H1 (cell line): ENCODE data around the gene EGLN2. TPM values are rescaled to one million over a fixed set of nuclear protein-coding genes. Genes with fewer than 3 reads are reported as not detected.
"Not testable (repeated sequence)": the region's sequence is repeated elsewhere in the genome, so short reads cannot be mapped to it uniquely, and the experiment has no call there.

Experiments
- CTCF ChIA-PET: fragments of 300-600 bp; sonication (Branson Sonifier 250); formaldehyde crosslinking; loops from one replicate; lab custom pipeline; 2021; ENCODE audit not compliant: partially characterized antibody; lab: Charles Lee
- POLR2A ChIA-PET: fragments of 300-600 bp; sonication (Branson Sonifier 250); formaldehyde crosslinking; loops from one replicate; lab custom pipeline; 2021; ENCODE audit warnings: inconsistent platforms; ENCODE audit not compliant: partially characterized antibody; lab: Charles Lee
- DNase-seq, 2 experiments: peaks; one replicate each; pipeline versions ENCODE4 v3.0.0 to v3.0.0-alpha.2; 2010 to 2022; ENCODE audit warnings: low spot score in 2 of 2, low read depth in 1 of 2, mixed read lengths in 1 of 2
- FAIRE-seq: peaks from 2 replicates; lab custom pipeline; 2011; peaks lifted over from hg19 to GRCh38; lab: Jason Lieb, UNC
- H2AFZ ChIP-seq: 2 replicates; pipeline ENCODE4 v1.8.1; 2012; ENCODE audit warnings: low read length, inconsistent platforms
- H2AK5ac ChIP-seq: 2 replicates; pipeline ENCODE4 v1.6.1; 2013; ENCODE audit warnings: low read depth, low read length
- H2BK120ac ChIP-seq: replicated peaks from 2 replicates; pipeline ENCODE3; 2013; ENCODE audit warnings: low read depth, low read length, inconsistent platforms
- H2BK12ac ChIP-seq: 2 replicates; pipeline ENCODE4 v1.6.1; 2013; ENCODE audit warnings: low read depth, low read length
- H2BK15ac ChIP-seq: 2 replicates; pipeline ENCODE4 v1.6.1; 2013; ENCODE audit warnings: low read length
- H2BK20ac ChIP-seq: 2 replicates; pipeline ENCODE4 v1.6.1; 2013; ENCODE audit warnings: low read length
- H2BK5ac ChIP-seq: 2 replicates; pipeline ENCODE4 v1.6.1; 2013; ENCODE audit warnings: low read depth, low read length
- H3K14ac ChIP-seq: 2 replicates; pipeline ENCODE4 v1.6.1; 2013; ENCODE audit warnings: inconsistent platforms; ENCODE audit not compliant: insufficient read length
- H3K18ac ChIP-seq: 2 replicates; pipeline ENCODE4 v1.6.1; 2013; ENCODE audit warnings: low read length; ENCODE audit errors: extremely low read depth
- H3K23ac ChIP-seq: 2 replicates; pipeline ENCODE4 v1.6.1; 2013; ENCODE audit warnings: inconsistent platforms; ENCODE audit not compliant: insufficient read length
- H3K23me2 ChIP-seq: 2 replicates; pipeline ENCODE4 v1.6.1; 2013; ENCODE audit warnings: low read depth, low read length
- H3K27ac ChIP-seq: 2 replicates; pipeline ENCODE4 v1.6.1; 2011; ENCODE audit warnings: low read depth, low read length, inconsistent platforms
- H3K27me3 ChIP-seq, 4 experiments: replicated peaks in 1 of 4; 1 replicate in 1 of 4; 2 replicates in 3 of 4; pipeline versions ENCODE4 v1.6.1 to v1.8.1; 2011 to 2013; ENCODE audit warnings: low read length in 3 of 4, mild to moderate bottlenecking in 3 of 4, inconsistent platforms in 2 of 4, mixed read lengths in 2 of 4, moderate library complexity in 1 of 4; ENCODE audit not compliant: control insufficient read depth in 3 of 4, insufficient read depth in 3 of 4; ENCODE audit errors: extremely low read depth in 1 of 4
- H3K36me3 ChIP-seq, 4 experiments: 2 replicates each; pipeline versions ENCODE4 v1.6.1 to v1.8.1; 2011 to 2013; ENCODE audit warnings: mild to moderate bottlenecking in 4 of 4, low read length in 3 of 4, moderate library complexity in 2 of 4, control low read depth in 1 of 4, inconsistent platforms in 1 of 4; ENCODE audit not compliant: insufficient read depth in 4 of 4, control insufficient read depth in 2 of 4
- H3K4ac ChIP-seq: replicated peaks from 2 replicates; pipeline ENCODE3; 2013; ENCODE audit warnings: low read length, low read depth, mixed read lengths, inconsistent platforms; ENCODE audit not compliant: insufficient read length
- H3K4me1 ChIP-seq, 4 experiments: replicated peaks in 1 of 4; 1 replicate in 1 of 4; 2 replicates in 3 of 4; pipeline versions ENCODE4 v1.6.1 to v1.8.1; 2011 to 2013; ENCODE audit warnings: low read length in 3 of 4, inconsistent platforms in 2 of 4, mixed read lengths in 1 of 4; ENCODE audit not compliant: insufficient read depth in 4 of 4, control insufficient read depth in 3 of 4
- H3K4me2 ChIP-seq, 2 experiments: 2 replicates each; pipeline versions ENCODE4 v1.6.1 to v1.8.1; 2011 to 2013; ENCODE audit warnings: low read depth in 2 of 2, low read length in 2 of 2, control low read depth in 1 of 2, inconsistent platforms in 1 of 2, mild to moderate bottlenecking in 1 of 2; ENCODE audit not compliant: insufficient read depth in 1 of 2
- H3K4me3 ChIP-seq, 4 experiments: fragments of 200-600, 300-600 bp in 1 of 4; sonication (generic), shearing (Covaris generic), sonication (Bioruptor Twin) in 1 of 4; 2 replicates each; pipeline versions ENCODE4 v1.5.1 to v1.8.1; 2011 to 2016; ENCODE audit warnings: low read length in 4 of 4, low read depth in 3 of 4, control low read depth in 2 of 4, inconsistent platforms in 2 of 4, mild to moderate bottlenecking in 2 of 4, mixed read lengths in 1 of 4, moderate library complexity in 1 of 4; ENCODE audit not compliant: insufficient read depth in 2 of 4; ENCODE audit errors: extremely low read depth in 1 of 4
- H3K56ac ChIP-seq: replicated peaks from 2 replicates; pipeline ENCODE3; 2013; ENCODE audit warnings: low read depth, mild to moderate bottlenecking, mixed read lengths, low read length, inconsistent platforms; ENCODE audit not compliant: insufficient read length
- H3K79me1 ChIP-seq: 2 replicates; pipeline ENCODE4 v1.6.1; 2013; ENCODE audit warnings: low read depth, low read length, control low read depth
- H3K79me2 ChIP-seq, 2 experiments: 2 replicates each; pipeline versions ENCODE4 v1.6.1 to v1.8.1; 2012 to 2013; ENCODE audit warnings: low read length in 2 of 2, mild to moderate bottlenecking in 2 of 2, inconsistent platforms in 1 of 2; ENCODE audit not compliant: insufficient read depth in 2 of 2, control insufficient read depth in 1 of 2
- H3K9ac ChIP-seq, 4 experiments: replicated peaks in 1 of 4; 1 replicate in 1 of 4; 2 replicates in 3 of 4; pipeline versions ENCODE4 v1.6.1 to v1.8.1; 2011 to 2013; ENCODE audit warnings: low read depth in 3 of 4, low read length in 3 of 4, control low read depth in 2 of 4, mild to moderate bottlenecking in 2 of 4, moderate library complexity in 2 of 4, inconsistent platforms in 1 of 4; ENCODE audit errors: extremely low read depth in 1 of 4
- H3K9me3 ChIP-seq, 2 experiments: 2 replicates each; pipeline versions ENCODE4 v1.6.1 to v1.8.1; 2012 to 2013; ENCODE audit warnings: mild to moderate bottlenecking in 2 of 2, moderate library complexity in 2 of 2, control low read depth in 1 of 2, inconsistent platforms in 1 of 2, low read depth in 1 of 2, low read length in 1 of 2, mixed read lengths in 1 of 2; ENCODE audit not compliant: insufficient read depth in 2 of 2
- H4K20me1 ChIP-seq, 2 experiments: replicated peaks in 1 of 2; 2 replicates each; pipeline versions ENCODE3 to v1.8.1; 2011 to 2013; ENCODE audit warnings: inconsistent platforms in 2 of 2, low read length in 2 of 2, mild to moderate bottlenecking in 1 of 2; ENCODE audit not compliant: insufficient read depth in 2 of 2, control insufficient read depth in 1 of 2
- H4K5ac ChIP-seq: 2 replicates; pipeline ENCODE4 v1.6.1; 2013; ENCODE audit warnings: low read length, low read depth, mixed read lengths, inconsistent platforms; ENCODE audit not compliant: insufficient read length
- H4K8ac ChIP-seq: 2 replicates; pipeline ENCODE4 v1.8.0; 2013; ENCODE audit warnings: mild to moderate bottlenecking, moderate library complexity, low read length, inconsistent platforms; ENCODE audit not compliant: insufficient read depth; ENCODE audit errors: extremely low read depth
- H4K91ac ChIP-seq: replicated peaks from 2 replicates; pipeline ENCODE3; 2013; ENCODE audit warnings: low read length, mixed read lengths, inconsistent platforms; ENCODE audit not compliant: insufficient read length
- SP1 ChIP-seq: IDR thresholded peaks from 2 replicates; pipeline ENCODE4 v1.6.1; 2011; ENCODE audit warnings: low read depth, low read length
- TBP ChIP-seq: IDR thresholded peaks from 2 replicates; pipeline ENCODE4 v1.6.1; 2011; ENCODE audit warnings: low read depth, low read length, improper control_type of control experiment
- WGBS, 2 experiments: shearing (Covaris generic) in 1 of 2; methylation state at CpG; one replicate each; pipeline versions ENCODE4 v1.1.6 to v1.1.7; 2013 to 2015; ENCODE audit warnings: low lambda C conversion rate in 2 of 2, mixed read lengths in 2 of 2, inconsistent platforms in 1 of 2, low coverage in 1 of 2, missing lambda C conversion rate in 1 of 2; ENCODE audit not compliant: insufficient replicate concordance in 2 of 2, insufficient coverage in 1 of 2, insufficient read length in 1 of 2; ENCODE audit errors: extremely low coverage in 1 of 2, missing lambda C conversion rate in 1 of 2; 5-methylcytosine and 5-hydroxymethylcytosine counted together
- polyA plus RNA-seq, 7 experiments: library from polyadenylated mRNA; depleted of rRNA in 3 of 7; stranded (reverse) in 5 of 7; unstranded in 2 of 7; fragments of >200 nt in 5 of 7; fragments of 200-250 nt in 2 of 7; gene quantifications; 1 replicate in 5 of 7; 2 replicates in 1 of 7; 4 replicates in 1 of 7; pipeline versions ENCODE4 v1.2.1 to v1.2.3, GENCODE V29; 2011 to 2013; ENCODE audit warnings: missing spikeins in 2 of 7, mixed read lengths in 2 of 7
- total RNA-seq: library from RNA; stranded (reverse); fragmentation: NEBNext Ultra II Directional; extraction: Animal tissue kit (Norgen Biotek cat#: 25700); gene quantifications from 2 replicates; pipeline ENCODE4 v1.2.1, GENCODE V29; 2021

EGLN2 gene
- total and polyA plus RNA-seq, 2 of the 8 experiments (the other 6 are each of a cell fraction or from before 2014, with no cell fraction given): 86.9 to 103 TPM

DNA sequence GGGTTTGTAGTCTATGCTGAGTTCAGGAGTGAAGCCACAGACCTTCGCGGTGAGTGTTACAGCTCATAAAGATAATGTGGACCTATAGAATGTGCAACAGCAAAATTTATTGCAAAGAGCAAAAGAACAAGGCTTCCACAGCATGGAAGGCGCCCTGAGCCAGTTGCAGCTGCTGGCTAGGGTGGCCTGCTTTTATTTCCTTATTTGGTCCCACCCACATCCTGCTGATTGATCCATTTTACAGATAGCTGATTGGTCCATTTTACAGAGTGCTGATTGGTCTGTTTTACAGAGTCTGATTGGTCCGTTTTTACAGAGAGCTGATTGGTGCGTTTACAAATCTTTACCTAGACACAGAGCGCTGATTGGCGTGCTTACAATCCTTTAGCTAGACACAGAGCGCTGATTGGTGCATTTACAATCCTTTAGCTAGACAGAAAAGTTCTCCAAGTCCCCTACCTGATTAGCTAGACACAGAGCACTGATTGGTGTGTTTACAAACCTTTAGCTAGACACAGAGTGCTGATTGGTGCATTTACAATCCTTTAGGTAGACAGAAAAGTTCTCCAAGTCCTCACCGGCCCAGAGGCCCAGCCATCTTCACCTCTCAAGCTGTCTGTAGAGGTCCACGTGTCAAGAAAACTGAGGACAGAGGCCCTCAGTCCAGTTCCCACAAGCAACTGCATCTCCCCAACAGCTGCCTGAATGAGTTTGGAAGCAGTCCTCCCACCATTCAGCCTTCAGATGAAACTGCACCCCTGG, 27.7 kb upstream of the EGLN2 start:
- H3K79me1 ChIP-seq, H4K8ac ChIP-seq, H2BK5ac ChIP-seq, H3K9me3 ChIP-seq, H3K36me3 ChIP-seq, H3K27ac ChIP-seq, H4K5ac ChIP-seq, H4K20me1 ChIP-seq, H3K23me2 ChIP-seq, H3K27me3 ChIP-seq, H2BK15ac ChIP-seq, H3K4me2 ChIP-seq, H3K9ac ChIP-seq, H3K4ac ChIP-seq, H2BK20ac ChIP-seq, H2BK12ac ChIP-seq, H3K4me1 ChIP-seq, H3K4me3 ChIP-seq, H2BK120ac ChIP-seq, H3K79me2 ChIP-seq, H3K14ac ChIP-seq, H4K91ac ChIP-seq, FAIRE-seq, DNase-seq, H3K23ac ChIP-seq, H3K18ac ChIP-seq, H2AK5ac ChIP-seq, H3K56ac ChIP-seq, H2AFZ ChIP-seq: not testable (repeated sequence)
- TF ChIP-seq SP1: peak; percentile 58
- TF ChIP-seq TBP: peak; percentile 33; the same call in 1 of the 2 replicates
- 86% methylated on average over 10 of the region's 10 CpGs; no CpG with 5 or more reads in 1 of the 2 experiments for WGBS, 2 experiments
- CTCF ChIA-PET: interaction anchor here (1.0 to 1.7 kb wide), 5 partner anchors 15 to 108 kb away, joined by 3 to 5 read pairs (median 3); partner anchors contain the start of gene EGLN2
- POLR2A ChIA-PET: interaction anchor here (1.0 to 17.9 kb wide), 5 partner anchors 8 to 36 kb away, joined by 5 to 399 read pairs (median 7); partner anchors contain the start of genes ACTMAP, EGLN2 and SNRPA
